ENCODE results near the gene DMAC2L.

GRCh38 chr14:50319293-50319692 is 7.2 kb downstream of the DMAC2L start:
- TF ChIP-seq, protein P1, sequence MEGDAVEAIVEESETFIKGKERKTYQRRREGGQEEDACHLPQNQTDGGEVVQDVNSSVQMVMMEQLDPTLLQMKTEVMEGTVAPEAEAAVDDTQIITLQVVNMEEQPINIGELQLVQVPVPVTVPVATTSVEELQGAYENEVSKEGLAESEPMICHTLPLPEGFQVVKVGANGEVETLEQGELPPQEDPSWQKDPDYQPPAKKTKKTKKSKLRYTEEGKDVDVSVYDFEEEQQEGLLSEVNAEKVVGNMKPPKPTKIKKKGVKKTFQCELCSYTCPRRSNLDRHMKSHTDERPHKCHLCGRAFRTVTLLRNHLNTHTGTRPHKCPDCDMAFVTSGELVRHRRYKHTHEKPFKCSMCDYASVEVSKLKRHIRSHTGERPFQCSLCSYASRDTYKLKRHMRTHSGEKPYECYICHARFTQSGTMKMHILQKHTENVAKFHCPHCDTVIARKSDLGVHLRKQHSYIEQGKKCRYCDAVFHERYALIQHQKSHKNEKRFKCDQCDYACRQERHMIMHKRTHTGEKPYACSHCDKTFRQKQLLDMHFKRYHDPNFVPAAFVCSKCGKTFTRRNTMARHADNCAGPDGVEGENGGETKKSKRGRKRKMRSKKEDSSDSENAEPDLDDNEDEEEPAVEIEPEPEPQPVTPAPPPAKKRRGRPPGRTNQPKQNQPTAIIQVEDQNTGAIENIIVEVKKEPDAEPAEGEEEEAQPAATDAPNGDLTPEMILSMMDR (IDR thresholded peaks at IDR 0.05; ENCODE audit: borderline replicate concordance, extremely low read depth, low read length, poor library complexity, severe bottlenecking): no peak
- TF ChIP-seq EZH2 (IDR thresholded peaks at IDR 0.05; ENCODE audit: borderline replicate concordance, low read depth, low read length, severe bottlenecking): no peak

Data from DND-41 (cell line).